Peyer's patch (tissue), 4 donors: ENCODE data around the gene SLC38A4. TPM values are rescaled to one million over a fixed set of nuclear protein-coding genes. Genes with fewer than 3 reads are reported as not detected.

Source experiments
- DNase-seq, 3 donors: peaks; one replicate each; pipeline ENCODE4 v3.0.0-alpha.2; 2017 to 2019
- H3K27ac ChIP-seq, 4 donors: fragments of 200-600 bp; sonication (generic); one replicate each; pipeline ENCODE4 v1.5.1; 2016 to 2019
- H3K27me3 ChIP-seq, 2 donors: fragments of 200-600 bp; sonication (generic); one replicate each; pipeline ENCODE4 v1.5.1; 2019
- H3K36me3 ChIP-seq, 3 donors: fragments of 200-600 bp; sonication (generic); one replicate each; pipeline ENCODE4 v1.5.1; 2016 to 2019
- H3K4me1 ChIP-seq, 4 donors: fragments of 200-600 bp; sonication (generic); one replicate each; pipeline ENCODE4 v1.5.1; 2016 to 2019
- H3K4me3 ChIP-seq, 4 donors: fragments of 200-600 bp; sonication (generic); 1 replicate in 3 of 4; 2 replicates in 1 of 4; pipeline ENCODE4 v1.5.1; 2016 to 2019; ENCODE audit warnings: mild to moderate bottlenecking in 1 of 4
- H3K9me3 ChIP-seq, 4 donors: fragments of 200-600 bp; sonication (generic); one replicate each; pipeline ENCODE4 v1.5.1; 2016 to 2019; ENCODE audit warnings: mild to moderate bottlenecking in 1 of 4
- POLR2A ChIP-seq, 2 donors: fragments of 450-650 bp; IDR thresholded peaks; one replicate each; pipeline ENCODE4 v1.5.1; 2017; ENCODE audit warnings: antibody characterized with exemption in 2 of 2, mild to moderate bottlenecking in 2 of 2, moderate library complexity in 2 of 2
- total RNA-seq, 4 donors: library from RNA; depleted of rRNA; stranded (reverse); fragments of >200 nt; gene quantifications; one replicate each; pipeline ENCODE4 v1.1.0, GENCODE V29; 2016
- TF ChIP-seq, protein P1 (sequence below), 6 experiments: fragments of 450-650 bp in 4 of 6; fragments of 200-600 bp in 2 of 6; sonication (generic) in 1 of 6; IDR thresholded peaks; one replicate each; pipeline ENCODE4 v1.5.1; 2017 to 2019; ENCODE audit warnings: antibody characterized with exemption in 6 of 6, mild to moderate bottlenecking in 3 of 6, moderate library complexity in 1 of 6

Gene SLC38A4
- total RNA-seq, 4 donors from 2014 or later: 0.18 to 18.6 (median 1.1) TPM; not detected in 1

DNA sequence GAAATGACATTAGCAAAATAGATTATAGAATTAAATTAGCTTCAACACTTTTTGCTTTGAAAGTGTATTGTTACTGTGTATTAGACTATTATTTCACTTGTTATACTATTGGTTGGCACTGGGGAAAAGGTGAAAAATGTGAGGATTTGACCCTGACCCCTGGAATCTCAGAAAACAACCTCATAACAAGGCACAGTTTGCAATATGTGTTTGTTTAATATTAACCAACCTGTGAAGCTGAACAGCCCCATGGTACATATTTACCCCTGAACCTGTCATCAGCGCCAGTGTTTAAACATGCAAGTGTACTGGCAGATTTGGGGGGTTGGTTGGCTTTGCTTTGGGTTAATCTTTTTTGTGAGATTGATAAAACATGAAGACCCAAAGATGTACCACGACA is 11.7 kb downstream of the SLC38A4 start:
- Histone ChIP-seq H3K27me3 (no peaks in the 10 kb centered on the region), H3K27ac (no peak overlapping the region), H3K4me3 (no peak overlapping the region), H3K9me3 (no peaks in the 10 kb centered on the region), H3K36me3 (no peaks in the 10 kb centered on the region), H3K4me1 (no peaks in the 10 kb centered on the region)
- no peak for DNase-seq
- no peak for TF ChIP-seq POLR2A (IDR thresholded peaks at IDR 0.05)
- TF ChIP-seq, protein P1, sequence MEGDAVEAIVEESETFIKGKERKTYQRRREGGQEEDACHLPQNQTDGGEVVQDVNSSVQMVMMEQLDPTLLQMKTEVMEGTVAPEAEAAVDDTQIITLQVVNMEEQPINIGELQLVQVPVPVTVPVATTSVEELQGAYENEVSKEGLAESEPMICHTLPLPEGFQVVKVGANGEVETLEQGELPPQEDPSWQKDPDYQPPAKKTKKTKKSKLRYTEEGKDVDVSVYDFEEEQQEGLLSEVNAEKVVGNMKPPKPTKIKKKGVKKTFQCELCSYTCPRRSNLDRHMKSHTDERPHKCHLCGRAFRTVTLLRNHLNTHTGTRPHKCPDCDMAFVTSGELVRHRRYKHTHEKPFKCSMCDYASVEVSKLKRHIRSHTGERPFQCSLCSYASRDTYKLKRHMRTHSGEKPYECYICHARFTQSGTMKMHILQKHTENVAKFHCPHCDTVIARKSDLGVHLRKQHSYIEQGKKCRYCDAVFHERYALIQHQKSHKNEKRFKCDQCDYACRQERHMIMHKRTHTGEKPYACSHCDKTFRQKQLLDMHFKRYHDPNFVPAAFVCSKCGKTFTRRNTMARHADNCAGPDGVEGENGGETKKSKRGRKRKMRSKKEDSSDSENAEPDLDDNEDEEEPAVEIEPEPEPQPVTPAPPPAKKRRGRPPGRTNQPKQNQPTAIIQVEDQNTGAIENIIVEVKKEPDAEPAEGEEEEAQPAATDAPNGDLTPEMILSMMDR (IDR thresholded peaks at IDR 0.05): no peak

DNA sequence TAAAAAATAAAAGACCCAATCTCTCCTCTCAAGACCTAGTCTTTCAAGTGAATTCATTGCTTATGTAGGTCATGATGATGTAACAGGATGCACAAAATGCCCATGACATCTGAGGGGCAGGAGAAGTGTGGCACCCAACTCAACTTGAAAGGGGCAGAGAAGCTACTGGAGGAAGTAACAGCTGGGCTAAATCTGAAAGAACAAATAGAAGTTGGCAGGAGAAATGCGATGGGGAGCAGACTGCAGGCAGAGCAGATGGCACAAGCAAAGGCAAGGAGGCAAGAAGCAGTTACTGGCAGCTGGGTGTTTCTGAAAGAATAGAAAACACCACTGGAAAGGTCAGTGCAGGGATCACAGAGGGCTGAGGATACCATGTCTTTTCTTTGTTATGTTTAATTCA is 14.6 kb downstream of the SLC38A4 start:
- TF ChIP-seq POLR2A (IDR thresholded peaks at IDR 0.05): no peak
- TF ChIP-seq, protein P1 (IDR thresholded peaks at IDR 0.05): no peak
- no peak for DNase-seq
- no peaks in the 10 kb centered on the region for H3K36me3 ChIP-seq
- H3K9me3 ChIP-seq: no peaks in the 10 kb centered on the region
- H3K27me3 ChIP-seq: no peaks in the 10 kb centered on the region
- H3K4me3 ChIP-seq: no peak overlapping the region
- no peaks in the 10 kb centered on the region for H3K4me1 ChIP-seq
- no peak overlapping the region for H3K27ac ChIP-seq

DNA sequence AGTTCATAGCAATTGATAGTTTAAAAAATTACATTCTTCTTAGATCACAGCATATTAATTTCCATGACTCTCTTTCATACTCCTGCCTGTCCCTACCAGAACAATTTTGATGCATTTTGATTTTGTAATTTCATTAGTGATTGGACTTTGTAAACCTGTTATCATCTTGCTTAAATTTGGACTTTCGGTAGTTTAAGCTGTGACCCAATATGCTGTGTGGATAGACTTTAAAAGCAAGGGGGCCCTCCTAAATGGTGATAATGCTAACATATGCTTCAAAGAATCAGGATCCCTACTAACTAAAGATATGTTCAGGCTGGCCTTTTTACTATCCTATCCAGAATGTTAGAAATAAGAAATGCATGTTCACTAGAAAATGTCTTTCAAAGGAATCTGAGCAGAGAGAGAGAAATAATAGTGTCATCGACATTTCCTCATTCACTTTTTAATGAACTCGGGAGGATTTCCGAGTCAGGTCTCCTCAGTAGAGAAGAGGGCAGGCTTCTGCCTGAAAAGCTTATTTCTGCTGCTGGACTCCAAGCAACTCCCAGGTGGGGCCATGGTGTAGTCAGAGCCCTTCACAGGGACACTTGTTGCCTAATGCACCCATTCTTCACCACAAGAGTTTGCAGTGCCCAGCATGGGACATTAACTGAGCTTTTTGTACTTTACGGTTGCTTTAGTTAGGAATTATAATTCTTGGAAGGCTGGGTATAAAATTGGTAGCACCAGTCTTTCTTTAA is 16.7 kb downstream of the SLC38A4 start:
- H3K27ac ChIP-seq: no peak overlapping the region
- no peaks in the 10 kb centered on the region for H3K4me1 ChIP-seq
- H3K27me3 ChIP-seq: no peaks in the 10 kb centered on the region
- no peaks in the 10 kb centered on the region for H3K9me3 ChIP-seq
- DNase-seq: no peak
- no peak overlapping the region for H3K4me3 ChIP-seq
- TF ChIP-seq, protein P1 (IDR thresholded peaks at IDR 0.05): no peak
- TF ChIP-seq POLR2A (IDR thresholded peaks at IDR 0.05): no peak
- no peaks in the 10 kb centered on the region for H3K36me3 ChIP-seq

DNA sequence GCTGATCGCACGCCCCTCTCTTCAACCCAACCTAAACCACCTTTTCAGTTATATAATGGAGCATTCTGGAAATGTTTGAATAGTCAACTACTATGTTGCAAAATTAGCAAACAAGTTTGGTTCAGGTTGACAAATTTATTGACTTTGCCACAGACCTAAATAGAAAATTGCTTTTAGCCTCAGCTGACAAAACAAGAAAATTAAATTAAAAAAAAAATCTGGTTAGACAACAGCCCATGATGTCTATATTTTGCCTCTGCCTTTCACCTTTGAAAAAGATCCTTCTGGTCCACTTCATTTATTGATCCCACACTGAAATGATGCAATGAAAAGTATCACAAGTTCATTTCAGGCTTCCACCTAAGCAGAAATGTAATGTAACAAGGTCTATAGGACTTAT is 17.5 kb downstream of the SLC38A4 start:
- Histone ChIP-seq H3K9me3 (no peaks in the 10 kb centered on the region), H3K27ac (no peak overlapping the region), H3K4me3 (no peak overlapping the region), H3K36me3 (no peaks in the 10 kb centered on the region), H3K27me3 (no peaks in the 10 kb centered on the region), H3K4me1 (no peaks in the 10 kb centered on the region)
- no peak for TF ChIP-seq POLR2A (IDR thresholded peaks at IDR 0.05)
- TF ChIP-seq, protein P1 (IDR thresholded peaks at IDR 0.05): no peak
- DNase-seq: no peak

DNA sequence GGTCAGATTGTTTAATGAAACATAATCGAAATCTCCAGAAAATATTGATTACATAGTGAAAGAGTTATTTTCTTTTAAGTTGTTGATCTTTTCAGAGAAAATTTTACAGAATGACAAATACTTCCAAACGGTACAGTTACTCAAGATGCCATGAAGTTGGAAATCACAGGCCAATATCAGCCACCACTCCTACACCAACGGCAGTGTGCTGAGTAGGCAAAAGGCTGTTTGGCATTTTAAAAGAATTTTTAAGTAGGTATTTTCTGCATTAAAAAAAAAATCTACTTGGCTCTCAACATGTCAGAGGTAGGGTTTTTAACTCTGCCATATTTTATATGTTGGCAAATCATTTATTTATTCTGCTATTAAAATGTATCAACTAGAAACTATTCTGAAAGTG is 21.7 kb downstream of the SLC38A4 start:
- no peaks in the 10 kb centered on the region for H3K36me3 ChIP-seq

More for the DNA sequence above, 21.7 kb downstream of the SLC38A4 start:
- TF ChIP-seq POLR2A (IDR thresholded peaks at IDR 0.05): no peak
- TF ChIP-seq, protein P1 (IDR thresholded peaks at IDR 0.05): no peak
- no peak for DNase-seq
- Histone ChIP-seq H3K9me3 (no peaks in the 10 kb centered on the region), H3K4me1 (no peaks in the 10 kb centered on the region), H3K27ac (no peak overlapping the region), H3K27me3 (no peaks in the 10 kb centered on the region), H3K4me3 (no peak overlapping the region)
